Thymus (tissue), 11 donors: Measurements from ENCODE around the gene AIDA. TPM values are rescaled to one million over a fixed set of nuclear protein-coding genes. Genes with fewer than 3 reads are reported as not detected.

Experiments used
- DNase-seq, 9 donors: peaks; one replicate each; pipeline ENCODE4 v3.0.0-alpha.2; 2013; ENCODE audit warnings: low spot score in 9 of 9, low read depth in 6 of 9, missing footprints in 1 of 9
- H3K27ac ChIP-seq, 2 donors: one replicate each; pipeline ENCODE4 v1.5.1; 2013; ENCODE audit warnings: control low read depth in 1 of 2, low read depth in 1 of 2, low read length in 1 of 2, mild to moderate bottlenecking in 1 of 2, moderate library complexity in 1 of 2
- H3K27me3 ChIP-seq, 2 donors: one replicate each; pipeline ENCODE4 v1.5.1; 2013; ENCODE audit warnings: low read length in 1 of 2; ENCODE audit not compliant: control insufficient read depth in 2 of 2, insufficient read depth in 1 of 2
- H3K36me3 ChIP-seq, 2 donors: one replicate each; pipeline ENCODE4 v1.5.1; 2013; ENCODE audit warnings: low read length in 1 of 2, mild to moderate bottlenecking in 1 of 2, moderate library complexity in 1 of 2; ENCODE audit not compliant: control insufficient read depth in 2 of 2, insufficient read depth in 2 of 2
- H3K4me1 ChIP-seq, 2 donors: one replicate each; pipeline ENCODE4 v1.5.1; 2013; ENCODE audit warnings: low read length in 2 of 2; ENCODE audit not compliant: control insufficient read depth in 2 of 2, insufficient read depth in 2 of 2
- H3K4me3 ChIP-seq, 2 donors: one replicate each; pipeline ENCODE4 v1.5.1; 2013; ENCODE audit warnings: low read length in 2 of 2, control low read depth in 1 of 2, mild to moderate bottlenecking in 1 of 2
- H3K9me3 ChIP-seq, 2 donors: one replicate each; pipeline ENCODE4 v1.5.1; 2013; ENCODE audit warnings: low read length in 1 of 2, mild to moderate bottlenecking in 1 of 2; ENCODE audit not compliant: control insufficient read depth in 2 of 2, insufficient read depth in 1 of 2
- whole genome bisulfite sequencing: extraction: QIAGEN DNeasy Blood & Tissue Kit; methylation state at CpG from one replicate; pipeline ENCODE4 v1.1.7; 2013; 5-methylcytosine and 5-hydroxymethylcytosine counted together
- polyA plus RNA-seq: library from polyadenylated mRNA; stranded (reverse); fragments of 200-250 nt; gene quantifications from one replicate; pipeline ENCODE4 v1.2.3, GENCODE V29; 2013
- total RNA-seq: library from RNA; stranded (reverse); fragments of 120-200 nt; gene quantifications from one replicate; pipeline ENCODE4 v1.2.4, GENCODE V29; 2013
- donor health status: healthy.

AIDA gene
- total and polyA plus RNA-seq, 2 donors, result 20.4 to 54.0 TPM

DNA sequence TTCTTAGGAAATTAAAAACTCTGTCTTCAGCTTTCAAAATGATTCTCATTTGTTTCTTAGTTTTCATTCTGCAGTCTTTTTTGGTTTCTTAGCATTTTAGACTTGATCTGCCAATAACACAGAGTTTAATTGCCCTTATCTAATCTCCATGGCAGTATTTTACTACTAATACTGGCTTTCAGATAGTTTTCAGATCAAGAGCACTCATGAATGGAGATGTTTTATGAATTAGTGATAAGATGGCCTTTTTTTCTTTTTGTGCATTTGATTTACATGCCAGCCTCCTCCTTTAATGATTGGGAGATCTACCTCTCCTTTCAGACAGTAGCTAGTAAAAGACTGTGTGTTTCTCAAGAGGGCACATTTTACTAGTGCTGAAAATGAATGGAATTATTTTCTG, 88.8 kb downstream of the AIDA start:
- DNase-seq, result no peak
- no peaks in the 10 kb centered on the region for H3K9me3 ChIP-seq
- H3K4me3 ChIP-seq, result no peak overlapping the region
- H3K27me3 ChIP-seq, result peaks cover 0 to 6% of the 10 kb centered on the region in 2 donors
- H3K27ac ChIP-seq, result no peak overlapping the region
- peaks cover 14 to 43% of the 10 kb centered on the region in 2 donors for H3K36me3 ChIP-seq
- peaks cover 4 to 6% of the 10 kb centered on the region in 2 donors for H3K4me1 ChIP-seq

DNA sequence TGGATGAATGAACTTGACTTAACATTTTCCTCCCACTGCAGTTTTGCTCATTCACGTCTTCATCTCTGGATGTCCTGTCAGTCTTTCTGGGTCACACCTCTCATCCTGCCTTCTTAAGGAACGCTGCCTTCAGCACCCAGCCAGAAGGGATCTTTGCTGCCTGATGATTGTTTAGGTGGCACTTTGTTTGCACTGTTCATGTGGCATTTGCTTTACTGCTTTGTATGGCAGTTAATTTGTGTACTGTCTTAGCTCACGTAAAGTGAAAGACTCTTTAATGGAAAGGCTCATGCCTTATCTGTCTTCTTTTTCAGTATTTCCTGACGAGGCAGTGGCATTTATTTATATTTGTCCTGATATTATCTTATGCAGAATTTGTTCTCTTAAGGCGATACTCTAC, 89.5 kb downstream of the AIDA start:
- 99% methylated on average over 5 of the region's 5 CpGs for whole genome bisulfite sequencing
- H3K36me3 ChIP-seq, result peaks cover 12 to 36% of the 10 kb centered on the region in 2 donors
- no peak overlapping the region for H3K27ac ChIP-seq

DNA sequence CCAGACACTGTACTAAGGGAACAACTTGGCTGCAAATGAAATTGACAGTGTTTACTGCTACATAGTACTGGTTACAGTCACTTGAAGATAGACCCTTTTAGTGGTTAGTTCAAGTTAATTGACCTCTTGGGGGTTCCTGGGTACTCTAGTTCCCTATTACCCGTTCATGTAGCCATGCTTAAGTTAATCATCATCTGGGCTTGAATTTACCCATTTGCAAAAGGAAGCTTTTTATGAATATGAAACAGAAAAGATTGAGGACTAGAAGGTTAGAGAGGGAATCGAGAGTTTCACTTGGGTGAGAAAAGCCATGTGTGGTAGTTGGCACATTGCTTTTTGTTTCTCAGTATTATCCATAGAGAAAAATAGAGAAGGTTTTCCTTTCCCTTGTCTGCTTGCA, 91.7 kb downstream of the AIDA start:
- peaks cover 0 to 16% of the 10 kb centered on the region in 2 donors for H3K27me3 ChIP-seq
- peaks cover 3 to 23% of the 10 kb centered on the region in 2 donors for H3K36me3 ChIP-seq
- DNase-seq, result no peak
- H3K4me1 ChIP-seq, result peaks cover 7 to 11% of the 10 kb centered on the region in 2 donors
- H3K27ac ChIP-seq, result no peak overlapping the region
- 93% methylated on average over 2 of the region's 2 CpGs for WGBS
- no peaks in the 10 kb centered on the region for H3K9me3 ChIP-seq
- no peak overlapping the region for H3K4me3 ChIP-seq

More for the DNA sequence above, 89.5 kb downstream of the AIDA start:
- no peaks in the 10 kb centered on the region for H3K9me3 ChIP-seq
- H3K27me3 ChIP-seq, result peaks cover 0 to 7% of the 10 kb centered on the region in 2 donors
- H3K4me3 ChIP-seq, result no peak overlapping the region
- no peak for DNase-seq
- peaks cover 4 to 6% of the 10 kb centered on the region in 2 donors for H3K4me1 ChIP-seq

DNA sequence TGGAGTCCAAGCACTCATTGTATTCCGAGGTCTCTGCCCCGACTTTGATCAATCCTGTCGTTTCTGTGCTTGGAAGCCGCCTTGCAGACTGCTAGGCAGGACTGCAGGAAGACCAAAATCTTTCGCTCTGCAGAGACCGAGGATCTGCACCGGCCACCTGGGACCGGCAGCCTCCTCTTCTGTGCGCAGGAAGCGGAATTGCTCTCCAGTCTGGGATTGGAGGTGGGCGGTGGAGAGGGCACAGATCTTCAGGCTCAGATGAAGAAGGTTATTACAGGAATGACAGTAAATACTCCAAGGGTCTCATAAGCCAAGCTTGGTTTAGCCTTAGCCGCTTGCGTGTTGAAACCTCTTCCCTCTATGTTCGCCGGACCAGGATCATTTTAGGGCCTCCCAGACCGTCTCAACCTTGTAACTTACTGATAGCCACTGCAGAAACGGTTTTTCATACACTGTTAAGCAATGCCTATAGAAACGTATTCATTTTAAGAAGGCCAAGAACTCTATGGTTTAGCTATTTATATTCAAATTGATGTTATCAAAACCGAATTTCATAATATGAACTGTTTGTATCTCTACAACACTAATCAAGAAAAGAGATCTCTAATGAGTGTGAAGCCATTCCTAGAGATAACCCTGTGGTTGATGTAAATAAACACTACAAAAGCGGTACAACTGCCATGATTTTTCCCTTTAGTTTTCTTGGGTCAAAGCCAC, 93.3 kb downstream of the AIDA start:
- 41% methylated on average over 20 of the region's 20 CpGs for WGBS
- H3K9me3 ChIP-seq, result no peaks in the 10 kb centered on the region
- DNase-seq, result peak in 5 of 9 donors; percentile 2 to 38 (median 11)
- peaks cover 3 to 15% of the 10 kb centered on the region in 2 donors for H3K36me3 ChIP-seq
- H3K27me3 ChIP-seq, result peaks cover 0 to 19% of the 10 kb centered on the region in 2 donors
- H3K27ac ChIP-seq, result no peak overlapping the region
- H3K4me1 ChIP-seq, result peaks cover 7 to 11% of the 10 kb centered on the region in 2 donors
- peak overlapping the region; percentile 57 to 90 for H3K4me3 ChIP-seq

Other genes starting within 250 kb of the AIDA start
- 0.33 TPM for gene HHIPL2, start 164.4 kb downstream of the AIDA start, total RNA-seq
- gene HHIPL2, start 164.4 kb downstream of the AIDA start, polyA plus RNA-seq, result 0.57 TPM
- gene TAF1A, start 122.6 kb downstream of the AIDA start, total RNA-seq, result 8.5 TPM
- gene TAF1A, start 122.6 kb downstream of the AIDA start, polyA plus RNA-seq, result 2.9 TPM
- 35.8 TPM for gene MIA3, start 94.4 kb downstream of the AIDA start, total RNA-seq
- 33.1 TPM for gene MIA3, start 94.4 kb downstream of the AIDA start, polyA plus RNA-seq
- gene BROX, start 73 bp upstream of the AIDA start, total RNA-seq, result 27.5 TPM
- 35.8 TPM for gene BROX, start 73 bp upstream of the AIDA start, polyA plus RNA-seq
- gene FAM177B, start 24.7 kb upstream of the AIDA start, total RNA-seq, result 0.42 TPM
- gene FAM177B, start 24.7 kb upstream of the AIDA start, polyA plus RNA-seq, result 1.8 TPM
- gene DISP1, start 102.5 kb upstream of the AIDA start, total RNA-seq, result 2.0 TPM
- gene DISP1, start 102.5 kb upstream of the AIDA start, polyA plus RNA-seq, result 2.2 TPM